ENCODE measurements around the gene C16orf46. TPM values are rescaled to one million over a fixed set of nuclear protein-coding genes. Genes with fewer than 3 reads are reported as not detected.

Gene C16orf46
- total RNA-seq, 1 experiment from 2014 or later, result 2.0 TPM

DNA sequence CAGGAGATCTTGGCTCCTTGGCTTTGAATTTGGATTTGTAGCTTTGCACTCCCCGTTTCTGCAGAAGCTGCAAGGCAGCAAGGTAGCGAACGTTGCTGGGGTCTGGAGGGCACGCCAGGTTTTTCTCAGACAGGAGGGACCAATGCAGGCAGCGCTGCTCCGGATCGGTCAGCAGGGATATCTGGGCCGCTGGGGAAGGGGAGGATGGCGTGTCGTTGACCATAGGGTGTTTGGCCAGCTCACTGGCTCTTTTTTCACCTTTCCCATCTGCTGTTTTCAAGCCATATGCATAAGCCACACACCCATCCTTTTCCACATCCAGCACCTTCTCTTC, 15.8 kb downstream of the C16orf46 start:
- no peak overlapping the region for H3T11ph ChIP-seq (ENCODE audit: low read length)
- H3K27me3 Mint-ChIP-seq (ENCODE audit: low read depth), result no peaks in the 10 kb centered on the region; the same call in 1 of the 2 replicates
- peak overlapping the region in 2 of 3 experiments; percentile 37 to 57; a peak in 2 of 7 replicates for H3K27ac Mint-ChIP-seq
- no peak overlapping the region for H4K91ac ChIP-seq (ENCODE audit: insufficient read length, low read depth, low read length)
- no peak overlapping the region for H2BK20ac ChIP-seq (ENCODE audit: low read depth, low read length, poor library complexity, severe bottlenecking)
- DNase-seq, result no peak
- no CpG with 5 or more reads among the region's 10 CpGs for WGBS (ENCODE audit: extremely low coverage, insufficient read length, low lambda C conversion rate)
- TF ChIP-seq, protein P1, sequence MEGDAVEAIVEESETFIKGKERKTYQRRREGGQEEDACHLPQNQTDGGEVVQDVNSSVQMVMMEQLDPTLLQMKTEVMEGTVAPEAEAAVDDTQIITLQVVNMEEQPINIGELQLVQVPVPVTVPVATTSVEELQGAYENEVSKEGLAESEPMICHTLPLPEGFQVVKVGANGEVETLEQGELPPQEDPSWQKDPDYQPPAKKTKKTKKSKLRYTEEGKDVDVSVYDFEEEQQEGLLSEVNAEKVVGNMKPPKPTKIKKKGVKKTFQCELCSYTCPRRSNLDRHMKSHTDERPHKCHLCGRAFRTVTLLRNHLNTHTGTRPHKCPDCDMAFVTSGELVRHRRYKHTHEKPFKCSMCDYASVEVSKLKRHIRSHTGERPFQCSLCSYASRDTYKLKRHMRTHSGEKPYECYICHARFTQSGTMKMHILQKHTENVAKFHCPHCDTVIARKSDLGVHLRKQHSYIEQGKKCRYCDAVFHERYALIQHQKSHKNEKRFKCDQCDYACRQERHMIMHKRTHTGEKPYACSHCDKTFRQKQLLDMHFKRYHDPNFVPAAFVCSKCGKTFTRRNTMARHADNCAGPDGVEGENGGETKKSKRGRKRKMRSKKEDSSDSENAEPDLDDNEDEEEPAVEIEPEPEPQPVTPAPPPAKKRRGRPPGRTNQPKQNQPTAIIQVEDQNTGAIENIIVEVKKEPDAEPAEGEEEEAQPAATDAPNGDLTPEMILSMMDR (conservative IDR thresholded peaks at IDR 0.05), result no peak
- no peak overlapping the region for H3K27ac ChIP-seq (ENCODE audit: insufficient read length, low read depth, low read length)
- H3K9me3 ChIP-seq (ENCODE audit: control insufficient read depth, low read depth, low read length), result no peaks in the 10 kb centered on the region
- H3K4me1 Mint-ChIP-seq, result peaks cover 12 to 19% of the 10 kb centered on the region in 2 experiments
- no peaks in the 10 kb centered on the region for H3K79me2 ChIP-seq (ENCODE audit: insufficient read depth, low read length)
- H3K18ac ChIP-seq (ENCODE audit: insufficient read length, low read depth, low read length), result no peak overlapping the region
- H3K27me3 ChIP-seq (ENCODE audit: insufficient read depth, low read length), result no peaks in the 10 kb centered on the region
- H3K4ac ChIP-seq (ENCODE audit: low read depth, low read length), result no peak overlapping the region
- H4K5ac ChIP-seq (ENCODE audit: insufficient read length, low read depth, low read length), result no peak overlapping the region
- no peak overlapping the region for H2AK5ac ChIP-seq (ENCODE audit: insufficient read length, low read length)
- no peaks in the 10 kb centered on the region; the same call in 1 of the 2 replicates for H3K4me1 ChIP-seq (ENCODE audit: insufficient read depth, low read length)
- no peak overlapping the region for H3K4me3 Mint-ChIP-seq
- no peak overlapping the region for H3K4me2 ChIP-seq (ENCODE audit: insufficient read depth, insufficient read length, low read length)
- no peak overlapping the region for H2AFZ ChIP-seq (ENCODE audit: low read length)
- no peak overlapping the region for H3K23ac ChIP-seq (ENCODE audit: insufficient read length, low read depth, low read length)
- no peaks in the 10 kb centered on the region for H3K9me3 Mint-ChIP-seq
- H3K79me1 ChIP-seq (ENCODE audit: insufficient read depth, low read depth, low read length, poor library complexity, severe bottlenecking), result no peaks in the 10 kb centered on the region
- no peak overlapping the region for H2BK5ac ChIP-seq (ENCODE audit: insufficient read length, low read length)
- H4K20me1 ChIP-seq (ENCODE audit: control insufficient read depth, insufficient read depth, insufficient read length), result no peaks in the 10 kb centered on the region
- no peak overlapping the region for H2BK15ac ChIP-seq (ENCODE audit: low read depth, low read length)
- H3K36me3 Mint-ChIP-seq (ENCODE audit: insufficient read depth in 1 of 3, low read depth in 3 of 3), result no peaks in the 10 kb centered on the region
- H3K23me2 ChIP-seq (ENCODE audit: insufficient read length, low read depth, low read length, poor library complexity, severe bottlenecking), result no peaks in the 10 kb centered on the region
- H2BK120ac ChIP-seq (ENCODE audit: low read depth, low read length, poor library complexity, severe bottlenecking), result no peak overlapping the region
- no peak overlapping the region for H4K8ac ChIP-seq (replicated peaks; ENCODE audit: insufficient read length, low read depth, low read length)
- no peak overlapping the region for H3K9ac ChIP-seq (ENCODE audit: extremely low read depth, insufficient read length, low read length)
- no peak overlapping the region for H3K56ac ChIP-seq (ENCODE audit: insufficient read length, low read depth, low read length)
- H3K14ac ChIP-seq (ENCODE audit: insufficient read depth, low read length), result no peak overlapping the region
- no peak overlapping the region for H2BK12ac ChIP-seq (ENCODE audit: insufficient read length, low read depth, low read length)
